BE2C (cell line): ENCODE data around the gene LBHD1.
"Not testable (repeated sequence)": the region's sequence is repeated elsewhere in the genome, so short reads cannot be mapped to it uniquely, and the experiment has no call there.

Experiments used
- DNase-seq: peaks from one replicate; pipeline ENCODE4 v3.0.0-alpha.2; 2020
- H3K27me3 ChIP-seq: fragments of 250-450 bp; sonication (Bioruptor Pico); 2 replicates; pipeline ENCODE4 v1.5.1; 2020; ENCODE audit warnings: mild to moderate bottlenecking
- H3K36me3 ChIP-seq: fragments of 250-450 bp; sonication (Bioruptor Pico); 2 replicates; pipeline ENCODE4 v1.5.1; 2020; ENCODE audit warnings: mild to moderate bottlenecking
- H3K4me1 ChIP-seq: fragments of 250-450 bp; sonication (Bioruptor Pico); 2 replicates; pipeline ENCODE4 v1.5.1; 2020
- H3K4me3 ChIP-seq: 2 replicates; pipeline ENCODE4 v1.5.1; 2011; ENCODE audit warnings: low read depth, low read length
- H3K9me3 ChIP-seq: fragments of 250-450 bp; sonication (Bioruptor Pico); 2 replicates; pipeline ENCODE4 v1.5.1; 2020
- CTCF ChIP-seq: IDR thresholded peaks from 2 replicates; pipeline ENCODE4 v1.5.1; 2012; ENCODE audit warnings: mild to moderate bottlenecking, low read depth, low read length

LBHD1 gene

GRCh38 chr11:62676698-62677097 lies 4.6 kb upstream of the LBHD1 start:
- no peaks in the 10 kb centered on the region; the same call in 1 of the 2 replicates for H3K4me1 ChIP-seq
- no peaks in the 10 kb centered on the region for H3K9me3 ChIP-seq
- H3K27me3 ChIP-seq, result no peaks in the 10 kb centered on the region
- no peak; the same call in 1 of the 2 replicates for TF ChIP-seq CTCF
- DNase-seq, result no peak
- peaks cover 10% of the 10 kb centered on the region for H3K36me3 ChIP-seq
- H3K4me3 ChIP-seq, result no peak overlapping the region

GRCh38 chr11:62675415-62675814 lies 3.3 kb upstream of the LBHD1 start:
- not testable (repeated sequence) for H3K4me3 ChIP-seq, H3K4me1 ChIP-seq, H3K9me3 ChIP-seq, DNase-seq, H3K36me3 ChIP-seq, H3K27me3 ChIP-seq

GRCh38 chr11:62673196-62673525 lies 1.1 kb upstream of the LBHD1 start:
- Histone ChIP-seq H3K36me3 (peaks cover 10% of the 10 kb centered on the region), H3K27me3 (no peaks in the 10 kb centered on the region), H3K4me1 (no peaks in the 10 kb centered on the region; the same call in 1 of the 2 replicates), H3K4me3 (no peak overlapping the region), H3K9me3 (no peaks in the 10 kb centered on the region)
- DNase-seq, result no peak
- TF ChIP-seq CTCF, result no peak

GRCh38 chr11:62671236-62671607 lies 845 bp downstream of the LBHD1 start:
- Histone ChIP-seq H3K4me1 (no peaks in the 10 kb centered on the region), H3K9me3 (no peaks in the 10 kb centered on the region), H3K27me3 (no peaks in the 10 kb centered on the region), H3K4me3 (peak overlapping the region; percentile 77), H3K36me3 (peaks cover 18% of the 10 kb centered on the region)
- no peak for TF ChIP-seq CTCF
- no peak for DNase-seq

- Histone ChIP-seq H3K4me1 (no peaks in the 10 kb centered on the region), H3K4me3 (no peak overlapping the region), H3K27me3 (no peaks in the 10 kb centered on the region), H3K36me3 (peaks cover 23% of the 10 kb centered on the region), H3K9me3 (no peaks in the 10 kb centered on the region)
- DNase-seq, result no peak
- TF ChIP-seq CTCF, result no peak
Measured at GRCh38 chr11:62669420-62670161, 2.5 kb downstream of the LBHD1 start.

GRCh38 chr11:62667460-62667859 lies 4.6 kb downstream of the LBHD1 start:
- Histone ChIP-seq H3K4me1 (no peaks in the 10 kb centered on the region), H3K9me3 (no peaks in the 10 kb centered on the region), H3K27me3 (no peaks in the 10 kb centered on the region), H3K36me3 (peaks cover 24% of the 10 kb centered on the region), H3K4me3 (peak overlapping the region; percentile 93)
- TF ChIP-seq CTCF, result no peak
- no peak for DNase-seq
